Pancreas (tissue), 10 donors: ENCODE results near the gene PPP2R2B. TPM values are rescaled to one million over a fixed set of nuclear protein-coding genes. Genes with fewer than 3 reads are reported as not detected.

Experiments used
- ATAC-seq, 4 donors: fragments of 200-7000 bp; cut with Tn5 transposase; one replicate each; pipeline versions ENCODE4 v1.8.0 to v1.9.1; 2020; ENCODE audit warnings: mild to moderate bottlenecking in 4 of 4, moderate library complexity in 4 of 4
- DNase-seq, 6 donors: peaks; one replicate each; pipeline ENCODE4 v3.0.0-alpha.2; 2020
- FAIRE-seq: peaks from 2 replicates; lab custom pipeline; 2012; peaks lifted over from hg19 to GRCh38; lab: Jason Lieb, UNC
- H3K27ac ChIP-seq, 4 donors: fragments of 200-600 bp; sonication (generic); 1 replicate in 3 of 4; 2 replicates in 1 of 4; pipeline versions ENCODE4 v1.5.0 to v1.8.0; 2020
- H3K27me3 ChIP-seq, 4 donors: fragments of 200-600 bp; one replicate each; pipeline ENCODE4 v1.8.0; 2021
- H3K36me3 ChIP-seq, 3 donors: fragments of 200-600 bp; sonication (generic) in 1 of 3; one replicate each; pipeline versions ENCODE4 v1.5.0 to v1.8.0; 2020 to 2021
- H3K4me1 ChIP-seq, 3 donors: fragments of 200-600 bp; one replicate each; pipeline ENCODE4 v1.8.0; 2021
- H3K4me3 ChIP-seq, 4 donors: fragments of 200-600 bp; sonication (generic) in 2 of 4; one replicate each; pipeline versions ENCODE4 v1.5.0 to v1.8.0; 2020 to 2021
- H3K9me3 ChIP-seq, 4 donors: fragments of 200-600 bp; one replicate each; pipeline ENCODE4 v1.8.0; 2021
- CTCF ChIP-seq, 4 donors: fragments of 200-600 bp; sonication (generic) in 3 of 4; IDR thresholded peaks; one replicate each; pipeline versions ENCODE4 v1.5.0 to v1.8.0; 2021; ENCODE audit warnings: antibody characterized with exemption in 4 of 4
- WGBS, 2 donors: extraction: QIAGEN DNeasy Blood & Tissue Kit; methylation state at CpG; one replicate each; pipeline ENCODE4 v1.1.7; 2013; 5-methylcytosine and 5-hydroxymethylcytosine counted together
- intact Hi-C, 3 donors: fragments of 100-400 bp; cut with DNase I; formaldehyde crosslinking; loops; one replicate each; pipeline versions ENCODE4 v1.11.1 to v1.14.2; 2022
- polyA plus RNA-seq, 2 donors: library from polyadenylated mRNA; stranded (reverse); fragments of 200-250 nt; gene quantifications; one replicate each; pipeline ENCODE4 v1.2.3, GENCODE V29; 2013
- total RNA-seq, 6 donors: library from RNA; stranded (reverse); fragmentation: NEBNext Ultra II Directional in 4 of 6; extraction: Animal tissue kit (Norgen Biotek cat#: 25700) in 4 of 6; gene quantifications; one replicate each; pipeline versions ENCODE4 v1.2.1 to v1.2.4, GENCODE V29; 2021 to 2023
- donor health status: healthy with polysubstance abuse.
- donor health status: DM: no; HTN: no; CAD: no; lungs with moderate emphysema.
- donor health status: DM: no; HTN: no; CAD: no.
- donor health status: control.
- donor health status: control.
- donor health status: Bipolar disorder and iron deficiency.
- donor health status: DM: yes; HTN: yes; CAD: no.
- donor health status: DM: no; HTN: no; CAD: no.
- donor health status: DM: no; HTN: no; CAD: no.
- donor health status: DM: yes; HTN: yes; CAD: no.

The PPP2R2B gene
- total and polyA plus RNA-seq, 8 donors: 0.51 to 3.5 (median 0.81) TPM

- Histone ChIP-seq H3K9me3 (no peaks in the 10 kb centered on the region), H3K4me1 (peaks cover 0 to 5% (median 0%) of the 10 kb centered on the region in 3 donors), H3K4me3 (no peak overlapping the region), H3K27ac (no peak overlapping the region), H3K27me3 (no peaks in the 10 kb centered on the region), H3K36me3 (no peaks in the 10 kb centered on the region)
- FAIRE-seq (no peak), ATAC-seq (no peak), DNase-seq (no peak)
- intact Hi-C loops: no loop called here
- no peak for TF ChIP-seq CTCF (IDR thresholded peaks at IDR 0.05)
These were observed 123.9 kb downstream of the PPP2R2B start for GRCh38 chr5:146754621-146755020.

GRCh38 chr5:146753641-146754040 is 124.9 kb downstream of the PPP2R2B start:
- no peak for DNase-seq
- intact Hi-C loops: no loop called here
- no peak overlapping the region for H3K4me3 ChIP-seq
- TF ChIP-seq CTCF (IDR thresholded peaks at IDR 0.05): no peak
- H3K27me3 ChIP-seq: no peaks in the 10 kb centered on the region
- H3K27ac ChIP-seq: no peak overlapping the region
- WGBS, 2 donors: 36 to 44% methylated on average over 2 of the region's 2 CpGs
- H3K36me3 ChIP-seq: no peaks in the 10 kb centered on the region
- peaks cover 0 to 5% (median 0%) of the 10 kb centered on the region in 3 donors for H3K4me1 ChIP-seq
- no peak for FAIRE-seq
- peak in 3 of 4 donors; percentile 21 to 57 (median 38) for ATAC-seq
- H3K9me3 ChIP-seq: no peaks in the 10 kb centered on the region

- DNase-seq: no peak
These were observed 126.7 kb downstream of the PPP2R2B start for GRCh38 chr5:146751781-146752401.

GRCh38 chr5:146751054-146751453 is 127.5 kb downstream of the PPP2R2B start:
- FAIRE-seq: no peak
- H3K4me1 ChIP-seq: peaks cover 0 to 5% (median 0%) of the 10 kb centered on the region in 3 donors
- no peak overlapping the region for H3K27ac ChIP-seq
- no peak for TF ChIP-seq CTCF (IDR thresholded peaks at IDR 0.05)
- ATAC-seq: peak in 3 of 4 donors; percentile 55 to 80 (median 69)
- no peak for DNase-seq
- no peak overlapping the region for H3K4me3 ChIP-seq
- intact Hi-C loops: no loop called here
- no peaks in the 10 kb centered on the region for H3K9me3 ChIP-seq
- H3K36me3 ChIP-seq: no peaks in the 10 kb centered on the region
- no peaks in the 10 kb centered on the region for H3K27me3 ChIP-seq
- 37 to 40% methylated on average over 3 of the region's 3 CpGs for WGBS, 2 donors

More at GRCh38 chr5:146751781-146752401, 126.7 kb downstream of the PPP2R2B start:
- Histone ChIP-seq H3K27ac (no peak overlapping the region), H3K27me3 (no peaks in the 10 kb centered on the region), H3K4me1 (peaks cover 0 to 5% (median 0%) of the 10 kb centered on the region in 3 donors), H3K4me3 (no peak overlapping the region), H3K9me3 (no peaks in the 10 kb centered on the region), H3K36me3 (no peaks in the 10 kb centered on the region)
- intact Hi-C loops: no loop called here
- no peak for TF ChIP-seq CTCF (IDR thresholded peaks at IDR 0.05)
- FAIRE-seq (no peak), ATAC-seq (peak in 1 of 4 donors; percentile 55)
- WGBS, 2 donors: 80 to 92% methylated on average over 3 of the region's 3 CpGs

- DNase-seq: no peak
- Histone ChIP-seq H3K4me3 (no peak overlapping the region), H3K9me3 (no peaks in the 10 kb centered on the region), H3K36me3 (no peaks in the 10 kb centered on the region), H3K27ac (no peak overlapping the region), H3K4me1 (peaks cover 0 to 2% (median 0%) of the 10 kb centered on the region in 3 donors), H3K27me3 (no peaks in the 10 kb centered on the region)
- no peak for TF ChIP-seq CTCF (IDR thresholded peaks at IDR 0.05)
- WGBS, 2 donors: 63 to 75% methylated on average over 1 of the region's 1 CpG
- FAIRE-seq: no peak
- no peak for ATAC-seq
- intact Hi-C loops: no loop called here
These were observed 130.0 kb downstream of the PPP2R2B start for GRCh38 chr5:146748533-146748932.
